ENCODE results near the gene PDE6B. TPM values are rescaled to one million over a fixed set of nuclear protein-coding genes. Genes with fewer than 3 reads are reported as not detected.
"Not testable (repeated sequence)": the region's sequence is repeated elsewhere in the genome, so short reads cannot be mapped to it uniquely, and the experiment has no call there.

Gene PDE6B
- total RNA-seq, 1 experiment from 2014 or later, result 0.10 TPM

DNA sequence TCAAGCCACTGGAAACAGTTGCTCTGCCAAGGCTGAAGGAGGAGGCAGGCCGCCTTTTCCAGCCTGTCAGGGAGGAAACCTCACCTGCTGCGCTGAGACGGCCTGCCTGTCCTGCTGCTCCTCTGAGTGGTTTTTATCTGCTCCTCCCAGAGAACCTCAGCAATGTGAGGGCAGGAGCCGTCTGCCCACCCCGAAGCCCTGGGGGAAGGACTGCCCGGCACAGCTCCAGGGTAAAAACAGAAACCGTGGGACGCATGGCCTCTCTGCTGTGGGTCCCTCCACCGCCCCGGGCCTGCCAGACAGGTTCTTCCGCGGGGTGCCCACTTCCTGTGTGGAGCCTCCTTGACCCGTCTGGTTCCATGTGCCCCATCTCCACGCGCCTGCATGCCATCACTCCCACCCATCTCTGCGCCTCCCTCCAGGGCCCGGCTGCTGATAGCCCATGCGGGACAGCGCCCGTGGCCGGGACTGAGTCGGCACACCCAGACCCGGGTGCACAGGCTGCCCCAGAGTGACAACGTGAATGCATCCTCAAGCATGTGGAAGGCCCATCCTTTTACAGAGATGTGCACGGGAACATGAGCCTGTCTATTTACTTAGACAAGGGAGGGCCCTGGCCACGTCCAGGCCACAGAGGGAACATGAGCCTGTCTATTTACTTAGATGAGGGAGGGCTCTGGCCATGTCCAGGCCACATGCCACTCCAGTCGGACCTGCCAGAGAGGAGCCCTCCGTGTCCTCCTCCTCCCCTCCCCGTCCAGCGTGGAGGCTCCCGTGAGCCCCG, 67.6 kb downstream of the PDE6B start:
- no peaks in the 10 kb centered on the region for H3K36me3 ChIP-seq
- H3K4me3 ChIP-seq, result no peak overlapping the region
- H3K9me3 ChIP-seq, result no peaks in the 10 kb centered on the region
- DNase-seq, result no peak
- no peaks in the 10 kb centered on the region for H3K27me3 ChIP-seq

DNA sequence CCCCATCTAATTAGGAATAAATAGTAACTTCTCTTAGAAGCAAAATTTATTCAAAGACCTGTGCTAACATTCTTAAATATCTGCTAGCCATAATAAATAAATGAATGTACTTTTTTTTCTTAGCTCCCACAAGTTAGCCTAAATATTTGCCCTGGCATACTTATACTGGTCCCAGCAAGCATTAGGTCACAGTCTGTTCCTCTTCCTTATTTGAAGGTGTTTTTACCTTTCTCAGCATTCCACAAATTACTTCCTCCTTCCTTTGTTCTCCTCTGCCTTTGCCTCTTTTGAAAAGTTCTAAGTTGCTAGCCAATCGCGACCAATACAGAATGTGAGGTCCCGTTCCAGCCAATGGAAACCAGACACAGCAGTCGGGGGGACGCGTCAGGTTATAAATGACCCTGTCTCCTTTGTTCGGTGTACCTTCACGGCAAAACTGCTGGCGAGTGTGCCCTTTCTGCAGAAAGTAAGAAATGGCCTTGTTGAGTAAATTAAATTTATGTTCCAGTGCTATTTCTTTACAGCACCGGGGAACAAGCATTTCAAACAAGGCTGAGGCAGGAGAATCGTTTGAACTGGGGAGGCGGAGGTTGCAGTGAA, 69.1 kb downstream of the PDE6B start:
- DNase-seq, H3K27me3 ChIP-seq, H3K9me3 ChIP-seq, H3K4me3 ChIP-seq, H3K36me3 ChIP-seq: not testable (repeated sequence)

DNA sequence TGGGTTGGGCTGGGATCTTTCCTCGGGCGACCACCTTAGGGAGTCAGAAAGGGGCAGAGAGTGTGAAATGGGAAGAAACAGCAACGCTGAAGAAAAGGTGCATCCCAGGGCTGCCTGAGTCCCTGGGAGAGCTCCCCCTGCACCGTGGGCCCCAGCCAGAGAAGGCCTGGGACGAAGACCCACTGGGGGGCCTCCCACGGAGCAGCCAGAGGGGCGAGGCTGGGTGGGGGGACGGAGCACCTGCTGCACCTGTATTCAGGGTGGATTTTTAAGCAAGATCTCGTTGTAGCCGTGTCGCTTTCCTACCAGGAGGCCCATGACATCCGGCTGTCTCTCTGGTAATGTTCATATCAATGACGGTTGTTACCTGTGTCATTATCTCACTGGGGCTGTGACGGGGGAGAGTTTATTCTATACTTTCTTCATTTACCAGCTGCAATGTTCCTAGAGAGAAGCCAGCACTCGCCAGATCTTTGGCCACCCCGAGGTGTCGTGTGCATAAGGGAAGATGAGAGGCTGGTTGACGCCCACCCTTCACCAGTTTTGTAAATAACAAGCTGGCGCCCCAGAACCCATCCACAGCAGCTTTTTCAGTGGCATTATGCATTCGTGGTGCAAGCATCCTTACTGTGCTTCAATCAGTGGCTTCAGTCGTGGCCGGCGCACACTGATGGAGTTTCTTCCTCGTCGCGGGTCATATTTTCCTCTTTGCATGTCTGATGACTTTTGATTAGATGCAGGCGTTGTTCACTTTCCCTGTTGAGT, 74.6 kb downstream of the PDE6B start:
- DNase-seq, result no peak

DNA sequence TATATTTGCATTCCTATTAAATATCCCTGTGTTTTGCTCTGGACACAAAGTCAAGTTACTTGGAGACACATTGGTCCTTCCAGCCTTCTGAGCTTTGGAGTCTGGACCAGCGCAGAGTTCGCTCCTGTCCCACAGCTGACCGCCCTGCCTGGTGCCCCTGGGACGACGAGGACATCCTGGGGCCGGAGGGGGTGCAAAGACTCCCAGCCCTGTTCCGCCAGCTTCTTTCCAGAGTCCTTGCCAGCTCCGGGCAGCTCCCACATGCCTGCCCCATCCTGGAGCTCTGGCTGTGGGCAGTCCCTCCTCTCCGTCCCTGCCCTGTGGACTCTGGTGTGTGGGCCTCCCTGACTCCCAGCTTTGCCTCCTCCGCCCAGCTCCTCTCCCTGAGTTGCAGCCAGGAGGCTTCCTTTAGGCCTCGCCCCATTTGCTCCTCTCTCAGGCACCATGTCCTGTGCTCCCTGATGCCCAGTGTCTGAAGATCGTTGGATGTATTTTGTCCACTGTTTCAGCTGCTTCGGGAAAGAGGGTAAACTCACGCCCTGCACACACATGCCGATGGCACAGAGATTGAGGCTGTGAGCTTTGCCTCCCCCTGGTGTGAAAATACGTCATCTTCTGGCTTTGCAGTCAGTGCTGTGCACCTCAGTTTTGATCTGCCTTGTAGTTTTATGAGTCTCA, 75.4 kb downstream of the PDE6B start:
- Histone ChIP-seq H3K4me3 (no peak overlapping the region), H3K27me3 (no peaks in the 10 kb centered on the region), H3K9me3 (no peaks in the 10 kb centered on the region), H3K36me3 (no peaks in the 10 kb centered on the region)
- DNase-seq, result no peak

More for the DNA sequence above, 74.6 kb downstream of the PDE6B start:
- Histone ChIP-seq H3K36me3 (no peaks in the 10 kb centered on the region), H3K4me3 (no peak overlapping the region), H3K9me3 (no peaks in the 10 kb centered on the region), H3K27me3 (no peaks in the 10 kb centered on the region)

DNA sequence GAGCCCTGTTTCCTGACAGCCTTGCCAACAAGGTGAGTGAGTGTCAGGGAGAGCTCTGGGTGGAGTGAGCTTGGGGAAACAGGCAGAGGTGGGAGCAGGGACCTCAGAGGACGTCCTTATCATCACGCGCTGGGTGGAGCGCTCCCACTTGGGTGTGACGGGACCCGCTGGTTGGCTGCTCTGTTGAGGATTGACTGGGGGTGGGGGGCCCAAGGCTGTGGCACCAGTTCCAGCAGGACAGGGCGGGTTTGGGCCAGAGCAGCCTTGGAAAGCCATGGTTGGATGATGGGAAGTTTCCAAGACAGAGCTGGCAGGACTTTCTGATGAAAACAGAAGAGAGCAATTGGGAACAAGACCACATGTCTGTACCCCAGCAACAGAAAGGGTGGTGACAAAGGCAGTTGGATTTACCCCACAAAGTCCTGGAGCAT, 77.3 kb downstream of the PDE6B start:
- Histone ChIP-seq H3K9me3 (no peaks in the 10 kb centered on the region), H3K27me3 (no peaks in the 10 kb centered on the region), H3K36me3 (no peaks in the 10 kb centered on the region), H3K4me3 (no peak overlapping the region)
- no peak for DNase-seq

DNA sequence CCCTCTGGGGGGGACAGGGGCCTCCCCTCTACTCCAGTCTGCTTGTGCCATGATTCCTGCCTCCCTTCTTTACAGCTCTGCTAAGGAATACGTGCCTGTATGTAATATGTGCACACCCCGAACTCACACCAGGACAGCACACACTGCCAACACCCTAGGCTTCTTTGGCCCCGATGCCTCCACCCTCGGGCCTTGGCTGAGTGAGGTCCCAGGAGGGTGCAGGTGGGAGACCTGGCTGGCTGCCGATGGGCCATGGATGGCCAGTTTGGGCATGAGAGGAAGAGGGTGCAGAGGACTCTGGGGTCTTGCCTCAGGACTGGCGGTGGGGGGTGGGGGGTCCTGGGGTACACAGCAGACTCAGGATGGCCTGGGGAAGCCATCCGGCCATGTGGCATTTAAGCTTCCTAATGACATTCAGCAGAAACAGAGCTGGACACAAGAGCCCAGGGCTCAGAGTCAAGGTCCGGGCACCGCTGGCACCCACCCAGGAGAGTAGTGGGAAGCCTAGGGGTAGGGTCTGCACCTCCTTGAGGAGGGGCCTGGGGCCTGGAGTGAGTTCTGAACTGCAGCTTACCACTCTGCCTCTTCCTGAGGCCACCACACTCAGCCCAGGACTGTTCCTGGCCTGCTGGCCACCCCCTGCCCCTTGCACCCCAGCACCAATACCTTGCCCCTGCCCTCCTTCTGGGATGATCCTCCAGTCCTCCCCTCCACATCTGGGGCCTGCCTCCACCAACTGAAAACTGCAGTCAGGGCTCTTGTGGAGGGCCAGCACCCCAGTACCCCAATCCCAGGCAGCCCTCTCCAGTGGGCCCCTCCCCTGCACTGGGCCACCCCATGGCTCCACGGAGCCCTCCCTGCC, 78.2 kb downstream of the PDE6B start:
- Histone ChIP-seq H3K36me3 (no peaks in the 10 kb centered on the region), H3K27me3 (no peaks in the 10 kb centered on the region), H3K4me3 (no peak overlapping the region), H3K9me3 (no peaks in the 10 kb centered on the region)
- no peak for DNase-seq

DNA sequence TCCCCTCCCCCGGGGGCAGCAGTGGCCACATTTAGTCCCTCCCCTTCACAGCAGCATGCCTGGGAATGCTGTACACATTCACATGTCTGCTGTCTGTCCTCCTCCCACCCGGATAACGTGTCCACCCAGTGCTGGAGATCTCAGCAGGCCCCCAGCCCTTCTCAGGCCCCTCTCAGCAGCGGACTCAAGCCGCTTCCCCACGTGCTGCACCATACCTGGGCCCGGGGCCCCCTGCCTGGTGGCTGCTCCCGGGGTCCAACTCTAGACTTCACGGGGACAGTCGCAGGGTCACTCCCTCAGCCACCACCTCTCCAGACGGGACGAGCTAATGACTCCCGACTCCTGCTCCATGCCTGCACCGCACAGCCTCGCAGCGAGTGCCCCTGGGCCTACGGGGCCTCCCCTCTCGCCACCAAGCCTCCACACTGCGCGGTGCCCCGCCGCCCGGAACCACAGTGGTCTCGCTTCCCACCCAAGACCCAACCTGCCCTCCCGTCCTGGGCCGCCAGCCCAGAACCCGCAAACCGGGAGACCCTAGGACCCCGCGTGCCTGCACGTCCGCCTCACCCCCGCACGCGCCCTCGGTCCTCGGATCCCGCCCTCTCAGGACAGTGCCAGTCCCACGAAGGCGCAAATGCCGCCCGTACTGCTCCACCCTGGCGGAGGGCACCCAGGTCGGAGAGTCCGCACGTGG, 79.0 kb downstream of the PDE6B start:
- no peaks in the 10 kb centered on the region for H3K36me3 ChIP-seq
- no peak for DNase-seq
- no peak overlapping the region for H3K4me3 ChIP-seq
- no peaks in the 10 kb centered on the region for H3K27me3 ChIP-seq
- H3K9me3 ChIP-seq, result no peaks in the 10 kb centered on the region

DNA sequence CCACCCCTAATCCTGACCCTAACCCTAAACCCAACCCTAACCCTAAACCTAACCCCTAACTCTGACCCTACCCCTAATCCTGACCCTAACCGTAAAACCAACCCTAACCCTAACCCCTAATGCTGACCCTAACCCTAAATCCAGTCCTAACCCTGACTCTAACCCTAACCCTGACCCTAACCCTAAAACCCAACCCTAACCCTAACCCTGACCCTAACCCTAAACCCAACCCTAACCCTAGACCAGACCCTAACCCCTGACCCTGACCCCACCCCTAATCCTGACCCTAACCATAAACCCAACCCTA, 79.6 kb downstream of the PDE6B start:
- DNase-seq, result no peak
- no peak overlapping the region; the same call in 1 of the 2 replicates for H3K4me3 ChIP-seq

DNA sequence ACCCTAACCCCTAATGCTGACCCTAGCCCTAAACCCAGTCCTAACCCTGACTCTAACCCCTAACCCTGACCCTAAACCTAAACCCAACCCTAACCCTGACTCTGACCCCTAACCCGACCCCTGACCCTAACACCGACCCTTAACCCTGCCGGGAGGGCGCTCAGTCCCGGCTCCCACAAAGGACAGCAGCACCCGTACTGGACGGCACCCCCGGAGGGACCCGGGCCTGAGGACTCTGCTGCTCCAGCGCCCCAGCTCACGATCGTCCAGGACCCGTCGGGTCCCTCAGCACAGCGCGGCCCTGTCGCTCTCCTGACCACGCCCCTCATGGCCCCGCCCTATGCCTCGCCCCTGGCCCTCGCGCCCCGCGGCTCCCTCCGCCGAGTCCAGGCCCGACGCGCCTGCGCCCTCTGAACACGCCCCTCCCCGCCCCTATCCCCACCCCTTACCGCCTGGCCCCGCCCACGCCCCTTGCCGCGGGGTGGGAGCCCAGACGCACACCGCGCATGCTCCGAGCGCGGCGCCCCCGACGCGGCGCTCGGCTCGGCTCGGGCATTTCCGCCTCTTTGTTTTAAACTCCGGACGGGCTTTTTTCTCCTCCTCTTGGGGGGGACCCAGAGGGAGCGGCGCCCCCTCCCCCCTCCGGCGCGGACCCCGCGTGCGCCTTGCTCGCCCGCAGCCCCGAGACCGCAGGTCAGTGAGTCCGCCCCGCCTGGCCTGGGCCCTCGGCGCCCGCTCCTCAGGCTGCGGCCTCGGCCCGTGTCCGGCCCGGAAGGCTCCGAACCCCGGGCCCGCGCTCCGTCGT, 80.1 kb downstream of the PDE6B start, which contains the start of gene PCGF3:
PCGF3 (plus strand) TSS at position 555 of the 805 bp plus-strand sequence. CDS start 27,849 bp downstream, outside the sequence.
- Histone ChIP-seq H3K4me3 (peak within 1 kb of the TSS; percentile 63), H3K9me3 (no peaks in the 10 kb centered on the region), H3K27me3 (no peaks in the 10 kb centered on the region), H3K36me3 (no peaks in the 10 kb centered on the region)
- DNase-seq, result peak; percentile 86

More for the DNA sequence above, 79.6 kb downstream of the PDE6B start:
- Histone ChIP-seq H3K27me3 (no peaks in the 10 kb centered on the region), H3K9me3 (no peaks in the 10 kb centered on the region), H3K36me3 (no peaks in the 10 kb centered on the region)

DNA sequence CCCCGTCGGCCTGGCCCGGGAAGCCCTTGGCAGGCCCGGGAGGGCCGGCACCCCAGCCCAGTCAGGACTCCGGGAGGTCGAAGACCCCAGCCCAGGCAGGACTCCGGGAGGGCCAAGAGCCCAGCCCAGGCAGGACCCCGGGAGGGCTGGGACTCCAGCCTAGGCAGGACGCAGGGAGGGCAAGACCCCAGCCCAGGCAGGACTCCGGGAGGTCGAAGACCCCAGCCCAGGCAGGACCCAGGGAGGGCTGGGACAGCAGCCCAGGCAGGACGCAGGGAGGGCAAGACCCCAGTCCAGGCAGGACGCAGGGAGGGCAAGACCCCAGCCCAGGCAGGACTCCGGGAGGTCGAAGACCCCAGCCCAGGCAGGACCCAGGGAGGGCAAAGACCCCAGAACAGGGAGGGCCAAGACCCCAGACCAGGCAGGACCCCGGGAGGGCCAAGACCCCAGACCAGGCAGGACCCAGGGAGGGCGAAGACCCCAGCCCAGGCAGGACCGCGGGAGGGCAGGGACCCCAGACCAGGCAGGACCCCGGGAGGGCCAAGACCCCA, 80.8 kb downstream of the PDE6B start:
- not testable (repeated sequence) for H3K36me3 ChIP-seq, DNase-seq, H3K27me3 ChIP-seq, H3K9me3 ChIP-seq
- H3K4me3 ChIP-seq, result peak overlapping the region; percentile 63

DNA sequence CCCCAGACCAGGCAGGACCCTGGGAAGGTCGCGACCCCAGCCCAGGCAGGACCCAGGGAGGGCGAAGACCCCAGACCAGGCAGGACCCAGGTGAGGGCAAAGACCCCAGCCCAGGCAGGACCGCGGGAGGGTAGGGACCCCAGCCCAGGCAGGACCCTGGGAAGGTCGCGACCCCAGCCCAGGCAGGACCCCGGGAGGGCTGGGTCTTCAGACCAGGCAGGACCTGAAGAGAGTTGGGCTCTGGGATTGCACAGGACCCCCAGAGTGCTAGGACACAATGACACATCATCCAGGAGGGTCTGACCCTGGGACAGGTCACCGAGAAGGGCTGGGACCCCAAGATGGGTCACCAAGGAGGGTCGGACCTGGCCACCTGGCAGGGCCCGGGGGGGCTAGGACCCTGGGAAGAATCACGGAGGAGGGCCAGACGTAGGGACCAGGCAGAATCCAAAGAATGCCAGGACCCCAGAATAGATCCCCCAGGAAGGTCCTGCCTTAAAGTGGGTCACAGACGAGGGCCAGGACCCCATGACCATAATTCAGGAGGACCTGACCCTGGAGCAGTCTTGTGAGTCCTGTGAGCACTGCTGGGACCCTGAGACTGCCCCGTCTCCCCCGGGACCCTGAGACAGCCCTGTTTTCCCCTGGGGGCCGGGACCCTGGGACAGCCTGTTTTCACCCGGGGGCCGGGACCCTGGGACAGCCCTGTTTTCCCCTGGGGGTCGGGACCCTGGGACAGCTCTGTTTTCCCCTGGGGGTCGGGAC, 81.6 kb downstream of the PDE6B start:
- Histone ChIP-seq H3K27me3 (no peaks in the 10 kb centered on the region), H3K4me3 (no peak overlapping the region), H3K36me3 (no peaks in the 10 kb centered on the region), H3K9me3 (no peaks in the 10 kb centered on the region)
- no peak for DNase-seq

DNA sequence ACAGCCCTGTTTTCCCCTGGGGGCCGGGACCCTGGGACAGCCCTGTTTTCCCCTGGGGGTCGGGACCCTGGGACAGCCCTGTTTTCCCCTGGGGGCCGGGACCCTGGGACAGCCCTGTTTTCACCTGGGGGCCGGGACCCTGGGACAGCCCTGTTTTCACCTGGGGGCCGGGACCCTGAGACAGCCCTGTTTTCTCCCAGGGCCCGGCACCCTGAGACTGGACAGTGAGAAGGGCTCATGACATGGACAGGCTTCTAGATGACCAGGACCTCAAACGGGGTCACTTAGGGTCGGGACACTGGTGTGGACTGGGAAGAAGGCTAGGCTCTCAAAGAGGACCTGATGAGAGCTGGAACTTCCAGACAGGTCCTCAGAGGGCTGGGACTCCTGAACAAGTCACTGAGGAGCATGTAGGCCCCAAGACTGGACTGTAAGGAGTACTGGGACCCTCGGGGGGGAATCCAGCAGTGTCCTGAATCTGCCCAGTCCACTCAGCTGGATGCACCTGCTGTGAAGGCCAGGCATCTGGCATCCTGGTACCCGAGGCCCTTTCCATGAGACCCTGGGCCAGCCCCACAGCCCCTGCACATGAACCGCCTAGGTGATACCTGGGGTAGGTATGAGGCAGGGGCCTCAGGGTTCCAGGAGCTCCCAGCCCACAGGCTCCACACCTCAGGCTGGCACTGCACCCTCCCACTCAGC, 82.7 kb downstream of the PDE6B start:
- Histone ChIP-seq H3K4me3 (no peak overlapping the region), H3K36me3 (no peaks in the 10 kb centered on the region), H3K27me3 (no peaks in the 10 kb centered on the region), H3K9me3 (no peaks in the 10 kb centered on the region)
- DNase-seq, result no peak

DNA sequence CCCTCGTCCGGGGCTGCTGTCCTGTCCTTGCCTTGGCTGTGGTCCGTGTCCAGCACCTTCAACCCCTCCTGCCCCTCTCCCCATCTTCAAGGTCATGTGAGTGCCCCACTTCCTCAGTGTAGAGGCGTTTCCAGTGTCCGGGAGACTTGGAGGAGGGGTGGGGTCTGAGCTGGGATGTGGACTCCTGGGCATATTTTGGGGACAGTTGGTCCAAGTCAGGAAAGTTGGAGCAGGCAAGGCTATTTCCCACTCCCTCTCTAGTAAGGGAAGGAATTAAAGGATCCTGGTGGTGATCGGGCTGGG, 83.2 kb downstream of the PDE6B start:
- H3K9me3 ChIP-seq, result no peaks in the 10 kb centered on the region
- no peak overlapping the region for H3K4me3 ChIP-seq
- DNase-seq, result no peak
- no peaks in the 10 kb centered on the region for H3K36me3 ChIP-seq
- no peaks in the 10 kb centered on the region for H3K27me3 ChIP-seq

DNA sequence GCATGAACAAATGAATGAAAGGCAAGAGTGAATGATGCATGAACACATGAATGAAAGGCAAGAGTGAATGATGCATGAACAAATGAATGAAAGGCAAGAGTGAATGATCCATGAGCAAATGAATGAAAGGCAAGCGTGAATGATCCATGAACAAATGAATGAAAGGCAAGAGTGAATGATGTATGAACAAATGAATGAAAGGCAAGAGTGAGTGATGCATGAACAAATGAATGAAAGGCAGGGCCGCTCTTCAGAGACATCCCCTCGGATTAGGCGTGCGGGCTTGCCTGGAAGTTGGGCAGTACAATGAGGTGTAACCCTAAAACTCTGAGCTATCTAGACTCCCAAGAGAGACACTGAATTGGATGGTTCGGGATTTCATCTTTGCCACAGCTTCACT, 84.0 kb downstream of the PDE6B start:
- Histone ChIP-seq H3K27me3 (no peaks in the 10 kb centered on the region), H3K36me3 (no peaks in the 10 kb centered on the region), H3K4me3 (no peak overlapping the region), H3K9me3 (no peaks in the 10 kb centered on the region)
- no peak for DNase-seq

All from MG63 (cell line).